ENCODE measurements around the gene PER2. TPM values are rescaled to one million over a fixed set of nuclear protein-coding genes. Genes with fewer than 3 reads are reported as not detected.

The PER2 gene
- total and polyA plus RNA-seq, 2 donors (not counting 3 experiments of a cell fraction or from before 2014, with no cell fraction given), result 0.86 to 3.8 TPM

GRCh38 chr2:238331916-238332315, 43.5 kb upstream of the PER2 start:
- no peaks in the 10 kb centered on the region for H4K20me1 ChIP-seq (replicated peaks; ENCODE audit: control insufficient read depth, extremely low read depth, insufficient read depth, low read length)
- intact Hi-C loops (cut with micrococcal nuclease) (no loop called here), dilution Hi-C loops (cut with MboI; ENCODE audit: extremely low pct_ligation_motif_present, low sequenced_read_pairs) (no loop called here)
- no peaks in the 10 kb centered on the region for H3K27me3 ChIP-seq (ENCODE audit: control insufficient read depth in 2 of 2, insufficient read depth in 2 of 2, low read length in 2 of 2)
- H3K9ac ChIP-seq (replicated peaks; ENCODE audit: extremely low read depth, insufficient read depth, low read length), result no peak overlapping the region
- TF ChIP-seq MAX (IDR thresholded peaks at IDR 0.05; ENCODE audit: insufficient read depth, insufficient read length) (no peak), JUN (IDR thresholded peaks at IDR 0.05; ENCODE audit: borderline replicate concordance, insufficient read depth, insufficient read length, low read depth) (no peak), EZH2 (IDR thresholded peaks at IDR 0.05; ENCODE audit: borderline replicate concordance, low read depth, low read length, severe bottlenecking) (no peak), FOS (IDR thresholded peaks at IDR 0.05; ENCODE audit: borderline replicate concordance, insufficient read depth, low read length) (no peak), MYC (IDR thresholded peaks at IDR 0.05; ENCODE audit: low read depth, low read length) (no peak), POLR2A (IDR thresholded peaks at IDR 0.05; ENCODE audit: low read depth, low read length) (no peak)
- no TSS peak for BruUV-seq (replicated peaks)
- peaks cover 0 to 6% of the 10 kb centered on the region in 2 experiments for H3K36me3 ChIP-seq (ENCODE audit: control insufficient read depth in 2 of 2, extremely low read depth in 1 of 2, insufficient read depth in 2 of 2, low read length in 2 of 2)
- DNase-seq (ENCODE audit: low read depth, low spot score) (no peak), FAIRE-seq (no peak)
- no peak overlapping the region for H3K27ac ChIP-seq (ENCODE audit: insufficient read depth, low read depth, low read length)
- no peak overlapping the region for H3K4me3 ChIP-seq (replicated peaks in 1 of 3; ENCODE audit: insufficient read depth in 1 of 3, low read depth in 1 of 3, low read length in 3 of 3)
- H3K4me1 ChIP-seq (ENCODE audit: control insufficient read depth, extremely low read depth, insufficient read depth, low read length), result no peaks in the 10 kb centered on the region
- no peaks in the 10 kb centered on the region for H3K79me2 ChIP-seq (ENCODE audit: control insufficient read depth, insufficient read depth, low read length)
- H3K9me3 ChIP-seq (replicated peaks; ENCODE audit: control insufficient read depth, insufficient read depth, low read length), result no peaks in the 10 kb centered on the region
- H2AFZ ChIP-seq (ENCODE audit: low read depth, low read length), result no peak overlapping the region
- ChIA-PET POLR2A (no interaction called here), CTCF (no interaction called here)
- no peak overlapping the region for H3K4me2 ChIP-seq (ENCODE audit: insufficient read depth, low read length)
- H3K9me1 ChIP-seq (replicated peaks; ENCODE audit: control insufficient read depth, extremely low read depth, insufficient read depth, low read length), result no peaks in the 10 kb centered on the region

- Histone ChIP-seq H3K79me2 (ENCODE audit: control insufficient read depth, insufficient read depth, low read length) (no peaks in the 10 kb centered on the region), H3K9me1 (replicated peaks; ENCODE audit: control insufficient read depth, extremely low read depth, insufficient read depth, low read length) (no peaks in the 10 kb centered on the region), H3K4me3 (replicated peaks in 1 of 3; ENCODE audit: insufficient read depth in 1 of 3, low read depth in 1 of 3, low read length in 3 of 3) (no peak overlapping the region), H4K20me1 (replicated peaks; ENCODE audit: control insufficient read depth, extremely low read depth, insufficient read depth, low read length) (no peaks in the 10 kb centered on the region), H3K9ac (replicated peaks; ENCODE audit: extremely low read depth, insufficient read depth, low read length) (no peak overlapping the region), H3K9me3 (replicated peaks; ENCODE audit: control insufficient read depth, insufficient read depth, low read length) (no peaks in the 10 kb centered on the region), H2AFZ (ENCODE audit: low read depth, low read length) (no peak overlapping the region), H3K27me3 (ENCODE audit: control insufficient read depth in 2 of 2, insufficient read depth in 2 of 2, low read length in 2 of 2) (no peaks in the 10 kb centered on the region), H3K4me2 (ENCODE audit: insufficient read depth, low read length) (no peak overlapping the region), H3K27ac (ENCODE audit: insufficient read depth, low read depth, low read length) (no peak overlapping the region), H3K4me1 (ENCODE audit: control insufficient read depth, extremely low read depth, insufficient read depth, low read length) (no peaks in the 10 kb centered on the region), H3K36me3 (ENCODE audit: control insufficient read depth in 2 of 2, extremely low read depth in 1 of 2, insufficient read depth in 2 of 2, low read length in 2 of 2) (peaks cover 0 to 7% of the 10 kb centered on the region in 2 experiments)
- dilution Hi-C loops (cut with MboI; ENCODE audit: extremely low pct_ligation_motif_present, low sequenced_read_pairs), result no loop called here
- DNase-seq (ENCODE audit: low read depth, low spot score) (no peak), FAIRE-seq (no peak)
- ChIA-PET CTCF (no interaction called here), POLR2A (no interaction called here)
- intact Hi-C loops (cut with micrococcal nuclease), result no loop called here
- TF ChIP-seq FOS (IDR thresholded peaks at IDR 0.05; ENCODE audit: borderline replicate concordance, insufficient read depth, low read length) (no peak), JUN (IDR thresholded peaks at IDR 0.05; ENCODE audit: borderline replicate concordance, insufficient read depth, insufficient read length, low read depth) (no peak), POLR2A (IDR thresholded peaks at IDR 0.05; ENCODE audit: low read depth, low read length) (no peak), MAX (IDR thresholded peaks at IDR 0.05; ENCODE audit: insufficient read depth, insufficient read length) (no peak), MYC (IDR thresholded peaks at IDR 0.05; ENCODE audit: low read depth, low read length) (no peak), CTCF (IDR thresholded peaks at IDR 0.05; ENCODE audit: extremely low read depth in 1 of 2, insufficient read depth in 1 of 2, low read depth in 1 of 2, low read length in 2 of 2) (no peak), EZH2 (IDR thresholded peaks at IDR 0.05; ENCODE audit: borderline replicate concordance, low read depth, low read length, severe bottlenecking) (no peak), POLR2AphosphoS5 (IDR thresholded peaks at IDR 0.05; ENCODE audit: insufficient read depth, low read depth, low read length) (no peak), GATA2 (IDR thresholded peaks at IDR 0.05; ENCODE audit: insufficient read depth, insufficient read length, low read depth, low read length) (no peak)
- no TSS peak for BruUV-seq (replicated peaks)
Observed at GRCh38 chr2:238330391-238330790, 42.0 kb upstream of the PER2 start.
